Fibroblast of lung (primary cell): ENCODE results near the gene ANKRD44.

Experiments
- CTCF ChIP-seq, 2 donors: IDR thresholded peaks in 1 of 2; conservative IDR thresholded peaks in 1 of 2; 1 replicate in 1 of 2; 2 replicates in 1 of 2; pipeline ENCODE4 v1.5.1; 2011 to 2012; ENCODE audit warnings: low read length in 2 of 2, control low read depth in 1 of 2, inconsistent platforms in 1 of 2, low read depth in 1 of 2, mild to moderate bottlenecking in 1 of 2
- EZH2 ChIP-seq: IDR thresholded peaks from 2 replicates; pipeline ENCODE4 v1.5.1; 2012; ENCODE audit warnings: low read length, control low read depth, mild to moderate bottlenecking; ENCODE audit errors: missing control alignments

- TF ChIP-seq CTCF (conservative IDR thresholded peaks at IDR 0.05 in 1 of 2, IDR thresholded peaks at IDR 0.05 in 1 of 2; ENCODE audit: low read depth in 1 of 2, low read length in 2 of 2) (no peak), EZH2 (no peak)
Observed at GRCh38 chr2:197223451-197223850, 87.1 kb downstream of the ANKRD44 start.
